B cell (primary cell): ENCODE results near the gene NAXE. TPM values are rescaled to one million over a fixed set of nuclear protein-coding genes. Genes with fewer than 3 reads are reported as not detected.

Experiments used
- ATAC-seq: fragments of 200-7000 bp; cut with Tn5 transposase; one replicate; pipeline ENCODE4 v1.10.0; 2021; ENCODE audit warnings: low read depth, mild to moderate bottlenecking, moderate number of reproducible peaks, moderate library complexity
- CTCF ChIA-PET: fragments of 350-600 bp; sonication (Branson Sonifier 250); formaldehyde crosslinking; loops from one replicate; lab custom pipeline; 2021; ENCODE audit warnings: antibody characterized with exemption, inconsistent platforms; lab: Charles Lee
- POLR2A ChIA-PET: fragments of 350-600 bp; sonication (Branson Sonifier 250); formaldehyde crosslinking; loops from one replicate; lab custom pipeline; 2021; ENCODE audit warnings: antibody characterized with exemption; lab: Charles Lee
- DNase-seq: peaks from one replicate; pipeline ENCODE4 v3.0.0; 2013
- H2AFZ ChIP-seq: 2 replicates; pipeline ENCODE4 v1.6.1; 2012; ENCODE audit warnings: mild to moderate bottlenecking, low read depth, low read length; ENCODE audit not compliant: insufficient read depth, poor library complexity, severe bottlenecking
- H3K27ac ChIP-seq, 2 donors: 1 replicate in 1 of 2; 2 replicates in 1 of 2; pipeline ENCODE4 v1.5.1; 2012 to 2013; ENCODE audit warnings: low read length in 2 of 2, mild to moderate bottlenecking in 2 of 2, moderate library complexity in 1 of 2
- H3K27me3 ChIP-seq, 4 experiments: fragments of 200-600 bp in 1 of 4; sonication (generic) in 1 of 4; replicated peaks in 1 of 4; 1 replicate in 2 of 4; 2 replicates in 2 of 4; pipeline versions ENCODE4 v1.6.1 to v1.7.0; 2013 to 2016; ENCODE audit warnings: low read length in 3 of 4, mild to moderate bottlenecking in 2 of 4, mixed read lengths in 1 of 4, moderate library complexity in 1 of 4; ENCODE audit not compliant: insufficient read depth in 4 of 4, control insufficient read depth in 3 of 4; ENCODE audit errors: control extremely low read depth in 1 of 4
- H3K36me3 ChIP-seq, 2 experiments: replicated peaks in 1 of 2; 1 replicate in 1 of 2; 2 replicates in 1 of 2; pipeline versions ENCODE4 v1.6.1 to v1.7.1; 2013; ENCODE audit warnings: low read length in 1 of 2; ENCODE audit not compliant: insufficient read depth in 2 of 2, control insufficient read depth in 1 of 2; ENCODE audit errors: control extremely low read depth in 1 of 2, extremely low read depth in 1 of 2
- H3K4me1 ChIP-seq, 2 donors: fragments of 200-600 bp in 1 of 2; sonication (generic) in 1 of 2; 1 replicate in 1 of 2; 2 replicates in 1 of 2; pipeline versions ENCODE4 v1.5.1 to v1.6.1; 2013 to 2017; ENCODE audit warnings: low read length in 2 of 2; ENCODE audit not compliant: control insufficient read depth in 2 of 2, insufficient read depth in 2 of 2
- H3K4me2 ChIP-seq: replicated peaks from 2 replicates; pipeline ENCODE3; 2012; ENCODE audit warnings: mild to moderate bottlenecking, low read depth, low read length; ENCODE audit not compliant: poor library complexity, severe bottlenecking
- H3K4me3 ChIP-seq, 5 experiments: fragments of 200-600 bp in 1 of 5; sonication (generic) in 1 of 5; 1 replicate in 3 of 5; 2 replicates in 2 of 5; pipeline versions ENCODE4 v1.5.1 to v1.7.0; 2011 to 2016; ENCODE audit warnings: low read length in 4 of 5, mild to moderate bottlenecking in 4 of 5, low read depth in 2 of 5, control low read depth in 1 of 5, moderate library complexity in 1 of 5; ENCODE audit not compliant: insufficient read depth in 1 of 5; ENCODE audit errors: control extremely low read depth in 1 of 5, extremely low read depth in 1 of 5
- H3K79me2 ChIP-seq: fragments of 200-600 bp; sonication (generic); one replicate; pipeline ENCODE4 v1.6.0; 2016; ENCODE audit warnings: low read length; ENCODE audit not compliant: control insufficient read depth, insufficient read depth
- H3K9ac ChIP-seq: fragments of 200-600 bp; sonication (generic); 2 replicates; pipeline ENCODE4 v1.6.1; 2017; ENCODE audit warnings: mild to moderate bottlenecking, low read length, moderate library complexity
- H3K9me3 ChIP-seq, 3 donors: one replicate each; pipeline versions ENCODE4 v1.6.1 to v1.7.1; 2013; ENCODE audit warnings: low read length in 2 of 3; ENCODE audit not compliant: control insufficient read depth in 2 of 3, insufficient read depth in 1 of 3; ENCODE audit errors: control extremely low read depth in 1 of 3
- H4K20me1 ChIP-seq: 2 replicates; pipeline ENCODE4 v1.6.0; 2012; ENCODE audit warnings: mild to moderate bottlenecking, low read length; ENCODE audit not compliant: insufficient read depth, control insufficient read depth, poor library complexity, severe bottlenecking
- H3K27ac Mint-ChIP-seq: one replicate; pipeline ENCODE4 v1.8.0; 2021; ENCODE audit warnings: mixed read lengths
- H3K27me3 Mint-ChIP-seq: one replicate; pipeline ENCODE4 v1.8.0; 2021; ENCODE audit warnings: mixed read lengths
- H3K4me1 Mint-ChIP-seq: one replicate; pipeline ENCODE4 v1.8.0; 2021; ENCODE audit warnings: mixed read lengths
- H3K4me3 Mint-ChIP-seq: one replicate; pipeline ENCODE4 v1.8.0; 2021; ENCODE audit warnings: mixed read lengths
- H3K9me3 Mint-ChIP-seq: one replicate; pipeline ENCODE4 v1.8.0; 2022; ENCODE audit warnings: mixed read lengths; ENCODE audit not compliant: insufficient read depth
- EZH2 ChIP-seq: IDR thresholded peaks from 2 replicates; pipeline ENCODE4 v1.6.1; 2012; ENCODE audit warnings: borderline replicate concordance, low read depth, mild to moderate bottlenecking, moderate library complexity, low read length; ENCODE audit not compliant: insufficient read depth, poor library complexity, severe bottlenecking
- WGBS: methylation state at CpG from one replicate; pipeline ENCODE4 v1.1.5; 2013; ENCODE audit warnings: missing lambda C conversion rate; ENCODE audit not compliant: insufficient coverage; 5-methylcytosine and 5-hydroxymethylcytosine counted together
- intact Hi-C: fragments of 100-400 bp; cut with micrococcal nuclease; formaldehyde crosslinking; loops from one replicate; pipeline ENCODE4 v1.10.0; 2022
- polyA plus RNA-seq: library from polyadenylated mRNA; depleted of rRNA; stranded (reverse); fragments of >200 nt; gene quantifications from 2 replicates; pipeline ENCODE4 v1.2.3, GENCODE V29; 2012
- total RNA-seq, 2 donors: library from RNA; stranded (reverse); fragments of 120-200 nt in 1 of 2; gene quantifications; 1 replicate in 1 of 2; 2 replicates in 1 of 2; pipeline versions ENCODE4 v1.2.3 to v1.2.4, GENCODE V29; 2013 to 2022
- TF ChIP-seq, protein P1 (sequence below): fragments of 200-600 bp; IDR thresholded peaks from one replicate; pipeline ENCODE4 v1.8.0; 2022; ENCODE audit warnings: antibody characterized with exemption, mild to moderate bottlenecking

NAXE gene
- total and polyA plus RNA-seq, 2 donors (not counting 1 experiment from before 2014, with no cell fraction given) = 42.8 to 59.7 TPM

GRCh38 chr1:156616463-156616862 is 24.9 kb downstream of the NAXE start:
- no peak for TF ChIP-seq EZH2
- TF ChIP-seq, protein P1, sequence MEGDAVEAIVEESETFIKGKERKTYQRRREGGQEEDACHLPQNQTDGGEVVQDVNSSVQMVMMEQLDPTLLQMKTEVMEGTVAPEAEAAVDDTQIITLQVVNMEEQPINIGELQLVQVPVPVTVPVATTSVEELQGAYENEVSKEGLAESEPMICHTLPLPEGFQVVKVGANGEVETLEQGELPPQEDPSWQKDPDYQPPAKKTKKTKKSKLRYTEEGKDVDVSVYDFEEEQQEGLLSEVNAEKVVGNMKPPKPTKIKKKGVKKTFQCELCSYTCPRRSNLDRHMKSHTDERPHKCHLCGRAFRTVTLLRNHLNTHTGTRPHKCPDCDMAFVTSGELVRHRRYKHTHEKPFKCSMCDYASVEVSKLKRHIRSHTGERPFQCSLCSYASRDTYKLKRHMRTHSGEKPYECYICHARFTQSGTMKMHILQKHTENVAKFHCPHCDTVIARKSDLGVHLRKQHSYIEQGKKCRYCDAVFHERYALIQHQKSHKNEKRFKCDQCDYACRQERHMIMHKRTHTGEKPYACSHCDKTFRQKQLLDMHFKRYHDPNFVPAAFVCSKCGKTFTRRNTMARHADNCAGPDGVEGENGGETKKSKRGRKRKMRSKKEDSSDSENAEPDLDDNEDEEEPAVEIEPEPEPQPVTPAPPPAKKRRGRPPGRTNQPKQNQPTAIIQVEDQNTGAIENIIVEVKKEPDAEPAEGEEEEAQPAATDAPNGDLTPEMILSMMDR = no peak
- H3K9me3 ChIP-seq = no peaks in the 10 kb centered on the region
- POLR2A ChIA-PET = no interaction called here
- no peaks in the 10 kb centered on the region for H3K36me3 ChIP-seq
- H3K9ac ChIP-seq = no peak overlapping the region
- Mint-ChIP-seq H3K4me1 (no peaks in the 10 kb centered on the region), H3K9me3 (no peaks in the 10 kb centered on the region), H3K27me3 (peaks cover 55% of the 10 kb centered on the region), H3K4me3 (no peak overlapping the region), H3K27ac (no peak overlapping the region)
- H4K20me1 ChIP-seq = no peaks in the 10 kb centered on the region
- no peaks in the 10 kb centered on the region for H3K79me2 ChIP-seq
- ATAC-seq (no peak), DNase-seq (no peak)
- no peak overlapping the region for H3K4me3 ChIP-seq
- H3K4me1 ChIP-seq = no peaks in the 10 kb centered on the region
- intact Hi-C loops = no loop called here
- no peak overlapping the region for H3K27ac ChIP-seq
- CTCF ChIA-PET = interaction anchor here (1.0 to 2.0 kb wide), 2 partner anchors 8 to 32 kb away, joined by 3 to 12 read pairs; no protein-coding TSS in a partner anchor
- H2AFZ ChIP-seq = no peak overlapping the region
- peaks cover 0 to 53% (median 19%) of the 10 kb centered on the region in 4 experiments for H3K27me3 ChIP-seq
- WGBS = 17% methylated on average over 4 of the region's 5 CpGs
- no peak overlapping the region for H3K4me2 ChIP-seq

DNA sequence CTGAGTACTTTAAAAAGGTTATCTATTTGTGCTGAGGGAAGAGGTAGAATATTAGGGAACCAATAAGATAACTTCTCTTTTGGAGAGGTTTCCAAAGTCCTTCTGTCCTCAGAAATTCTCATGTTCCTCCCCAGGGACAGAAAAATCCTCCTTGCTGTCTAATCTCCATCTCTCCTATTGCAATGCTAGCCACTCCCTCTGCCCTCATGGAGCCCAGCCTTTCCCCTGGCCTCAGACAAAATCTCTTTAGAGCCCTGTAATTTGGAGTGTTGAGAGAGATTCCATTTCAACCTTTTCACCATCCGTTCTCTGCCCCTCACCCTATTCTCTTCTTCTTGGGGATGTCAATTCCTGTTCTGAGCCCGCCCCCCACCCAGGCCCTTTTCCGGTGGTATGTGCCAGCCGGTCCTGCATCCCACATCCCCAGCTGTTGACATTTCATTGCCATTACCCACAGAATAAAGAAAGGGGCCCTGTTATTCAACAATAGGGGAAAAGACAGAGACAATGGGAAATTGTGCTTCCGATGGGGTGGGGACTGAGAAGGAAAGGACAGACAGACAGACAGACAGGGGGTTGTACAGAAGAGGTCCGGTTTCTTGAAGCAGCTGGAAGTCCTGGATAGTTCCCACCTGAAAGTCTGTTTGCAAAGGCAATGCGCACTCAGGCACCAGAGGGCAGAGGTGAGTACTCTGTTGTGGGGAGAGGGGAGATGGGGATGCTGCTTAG is 27.4 kb downstream of the NAXE start, which contains the start of gene HAPLN2:
Gene HAPLN2 (plus strand): TSS at position 563 of the 729 bp plus-strand sequence. CDS start 4,076 bp downstream, outside the sequence.
- WGBS = 8% methylated on average over 2 of the region's 7 CpGs
- H3K4me1 Mint-ChIP-seq = peaks cover 4% of the 10 kb centered on the region
- no peak within 1 kb of the TSS for H3K4me3 ChIP-seq
- intact Hi-C loops = no loop called here
- TF ChIP-seq, protein P1 = peak; percentile 33
- TF ChIP-seq EZH2 = no peak
- no peak within 1 kb of the TSS for H3K27ac Mint-ChIP-seq
- H3K79me2 ChIP-seq = no peaks in the 10 kb centered on the region
- DNase-seq (peak; percentile 39), ATAC-seq (peak; percentile 49)
- no peak within 1 kb of the TSS for H3K4me3 Mint-ChIP-seq
- no peak within 1 kb of the TSS for H3K4me2 ChIP-seq
- H3K9me3 ChIP-seq = peaks cover 0 to 4% (median 0%) of the 10 kb centered on the region in 3 donors
- H3K27me3 Mint-ChIP-seq = peaks cover 65% of the 10 kb centered on the region
- H3K36me3 ChIP-seq = no peaks in the 10 kb centered on the region
- H3K9me3 Mint-ChIP-seq = no peaks in the 10 kb centered on the region
- H3K27me3 ChIP-seq = peaks cover 0 to 66% (median 24%) of the 10 kb centered on the region in 4 experiments
- CTCF ChIA-PET = interaction anchor here (0.6 to 12.9 kb wide), 13 partner anchors 11 to 240 kb away, joined by 3 to 173 read pairs (median 6); partner anchors contain the start of gene NAXE
- POLR2A ChIA-PET = no interaction called here
- peaks cover 4 to 6% of the 10 kb centered on the region in 2 donors for H3K4me1 ChIP-seq
- H3K27ac ChIP-seq = no peak within 1 kb of the TSS
- H2AFZ ChIP-seq = no peak within 1 kb of the TSS
- no peaks in the 10 kb centered on the region for H4K20me1 ChIP-seq
- no peak within 1 kb of the TSS for H3K9ac ChIP-seq
